T-helper 2 cell (primary cell): ENCODE data around the gene CD247.

ENCODE experiments used
- DNase-seq, 5 experiments: peaks; one replicate each; pipeline versions ENCODE4 v3.0.0 to v3.0.0-alpha.2; 2012 to 2022

Gene CD247

GRCh38 chr1:167404908-167405307 is 113.4 kb downstream of the CD247 start:
- DNase-seq = no peak

GRCh38 chr1:167404161-167404888 is 114.0 kb downstream of the CD247 start:
- DNase-seq = no peak

DNA sequence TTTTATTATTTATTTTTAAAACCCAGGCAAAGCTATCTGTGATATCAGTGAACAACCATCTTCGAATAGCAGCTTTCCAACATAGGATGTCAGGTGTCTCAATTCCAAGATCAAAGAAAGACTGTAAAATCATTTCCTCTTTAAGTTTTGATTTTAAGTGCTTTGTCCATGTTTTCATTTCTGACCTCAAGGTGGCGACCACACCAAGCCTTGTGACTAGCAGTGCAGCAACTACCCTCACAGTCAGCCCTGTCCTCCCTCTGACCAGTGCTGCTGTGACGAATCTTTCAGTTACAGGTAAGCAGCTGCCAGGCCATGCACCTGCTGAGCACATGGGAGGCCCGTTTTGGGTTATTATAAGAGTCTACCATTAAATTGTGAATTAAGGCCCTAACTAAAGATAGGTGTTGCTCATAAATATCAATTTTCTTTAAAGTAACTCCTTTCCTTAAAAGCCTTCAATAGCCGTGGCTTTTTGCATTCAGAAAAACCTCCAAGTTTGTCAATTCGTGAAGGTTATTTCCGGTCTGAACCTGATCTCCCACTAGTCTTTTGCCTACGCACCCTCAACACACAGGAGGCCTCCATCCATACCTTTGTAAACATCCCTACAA is 117.0 kb downstream of the CD247 start:
- DNase-seq = peak in 3 of 5 experiments; percentile 19 to 62 (median 36)

- no peak for DNase-seq
These were observed 117.9 kb downstream of the CD247 start for GRCh38 chr1:167400359-167400953.

- DNase-seq = no peak
These were observed 126.1 kb downstream of the CD247 start for GRCh38 chr1:167392200-167392696.

GRCh38 chr1:167388976-167389375 is 129.4 kb downstream of the CD247 start:
- DNase-seq = no peak

GRCh38 chr1:167387251-167387910 is 130.9 kb downstream of the CD247 start:
- DNase-seq = no peak
